VCaP (cell line): ENCODE results near the gene KRT10.
A peak's percentile ranks its signal among the peaks of the same experiment; 100 is the strongest.

Experiments
- H3K27ac ChIP-seq: fragments of 450-650 bp; 2 replicates; pipeline ENCODE4 v1.5.1; 2017
- CTCF ChIP-seq: fragments of 450-650 bp; conservative IDR thresholded peaks from 2 replicates; pipeline ENCODE4 v1.5.1; 2017; ENCODE audit warnings: mild to moderate bottlenecking, moderate library complexity

The KRT10 gene

GRCh38 chr17:40800381-40800780, 22.0 kb downstream of the KRT10 start:
- H3K27ac ChIP-seq, result no peak overlapping the region
- no peak for TF ChIP-seq CTCF

GRCh38 chr17:40799859-40800258, 22.6 kb downstream of the KRT10 start, which contains the start of gene KRT28:
Gene KRT28, minus strand, starts transcription at chr17:40799959. Its CDS starts 66 bp downstream, at chr17:40799893.
- TF ChIP-seq CTCF, result no peak
- no peak within 1 kb of the TSS for H3K27ac ChIP-seq

GRCh38 chr17:40796846-40797245, 25.6 kb downstream of the KRT10 start:
- no peak overlapping the region for H3K27ac ChIP-seq
- no peak for TF ChIP-seq CTCF

GRCh38 chr17:40795019-40795667, 27.3 kb downstream of the KRT10 start:
- TF ChIP-seq CTCF, result no peak
- peak overlapping the region; percentile 73 for H3K27ac ChIP-seq

- peak overlapping the region; percentile 73 for H3K27ac ChIP-seq
- no peak for TF ChIP-seq CTCF
Measured at GRCh38 chr17:40794466-40794865, 27.9 kb downstream of the KRT10 start.

GRCh38 chr17:40793832-40794231, 28.6 kb downstream of the KRT10 start:
- no peak for TF ChIP-seq CTCF
- no peak overlapping the region for H3K27ac ChIP-seq

- H3K27ac ChIP-seq, result no peak overlapping the region
- TF ChIP-seq CTCF, result peak; percentile 89
Measured at GRCh38 chr17:40791787-40792436, 30.5 kb downstream of the KRT10 start.
